WERI-Rb-1 (cell line): ENCODE results near the gene CDC42EP2.

Source experiments
- DNase-seq: peaks from one replicate; pipeline ENCODE4 v3.0.0-alpha.2; 2020
- H3K27ac ChIP-seq: fragments of 250-450 bp; sonication (Bioruptor Pico); 2 replicates; pipeline ENCODE4 v1.5.1; 2020; ENCODE audit warnings: mild to moderate bottlenecking, moderate library complexity
- H3K27me3 ChIP-seq: fragments of 250-450 bp; sonication (Bioruptor Pico); 2 replicates; pipeline ENCODE4 v1.5.1; 2021; ENCODE audit warnings: mild to moderate bottlenecking, low read depth, moderate library complexity; ENCODE audit not compliant: insufficient read depth, severe bottlenecking
- H3K36me3 ChIP-seq: fragments of 250-450 bp; sonication (Bioruptor Pico); 2 replicates; pipeline ENCODE4 v1.5.1; 2020; ENCODE audit warnings: mild to moderate bottlenecking, moderate library complexity
- H3K4me3 ChIP-seq: 2 replicates; pipeline ENCODE4 v1.5.1; 2011; ENCODE audit warnings: low read depth, mild to moderate bottlenecking, control low read depth, low read length
- H3K9me3 ChIP-seq: fragments of 250-450 bp; sonication (Bioruptor Pico); 2 replicates; pipeline ENCODE4 v1.5.1; 2021; ENCODE audit warnings: mild to moderate bottlenecking, moderate library complexity; ENCODE audit not compliant: severe bottlenecking
- TF ChIP-seq, protein P1 (sequence below): IDR thresholded peaks from 2 replicates; pipeline ENCODE4 v1.5.1; 2011; ENCODE audit warnings: low read depth, mild to moderate bottlenecking, control low read depth, inconsistent platforms, low read length

CDC42EP2 gene

DNA sequence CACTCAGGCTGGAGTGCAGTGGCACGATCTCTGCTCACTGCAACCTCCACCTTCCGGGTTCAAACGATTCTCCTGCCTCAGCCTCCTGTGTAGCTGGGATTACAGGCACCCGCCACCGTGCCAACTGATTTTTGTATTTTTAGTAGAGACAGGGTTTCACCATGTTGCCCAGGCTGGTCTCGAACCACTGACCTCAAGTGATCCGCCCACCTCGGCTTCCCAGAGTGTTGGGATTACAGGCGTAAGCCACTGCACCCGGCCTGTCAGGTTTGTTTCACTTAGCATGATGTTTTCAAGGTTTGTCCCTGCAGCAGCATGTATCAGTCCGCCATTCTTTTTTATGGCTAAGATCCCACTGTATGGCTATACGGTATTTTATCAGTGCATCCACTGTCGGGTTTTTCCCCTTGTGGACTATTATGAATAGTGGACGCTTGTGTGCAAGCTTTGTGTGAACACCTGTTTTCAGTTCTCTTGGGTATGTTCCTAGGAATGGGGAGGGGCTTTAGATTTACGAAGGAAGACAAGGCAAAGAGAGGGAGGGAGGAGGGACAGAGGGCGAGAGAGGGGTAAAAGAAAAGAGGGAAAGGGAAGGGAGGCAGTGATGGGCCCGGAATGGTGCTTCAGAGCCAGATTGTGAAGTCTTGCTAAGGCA, 13.9 kb upstream of the CDC42EP2 start:
- H3K36me3 ChIP-seq = peaks cover 49% of the 10 kb centered on the region
- DNase-seq = no peak

DNA sequence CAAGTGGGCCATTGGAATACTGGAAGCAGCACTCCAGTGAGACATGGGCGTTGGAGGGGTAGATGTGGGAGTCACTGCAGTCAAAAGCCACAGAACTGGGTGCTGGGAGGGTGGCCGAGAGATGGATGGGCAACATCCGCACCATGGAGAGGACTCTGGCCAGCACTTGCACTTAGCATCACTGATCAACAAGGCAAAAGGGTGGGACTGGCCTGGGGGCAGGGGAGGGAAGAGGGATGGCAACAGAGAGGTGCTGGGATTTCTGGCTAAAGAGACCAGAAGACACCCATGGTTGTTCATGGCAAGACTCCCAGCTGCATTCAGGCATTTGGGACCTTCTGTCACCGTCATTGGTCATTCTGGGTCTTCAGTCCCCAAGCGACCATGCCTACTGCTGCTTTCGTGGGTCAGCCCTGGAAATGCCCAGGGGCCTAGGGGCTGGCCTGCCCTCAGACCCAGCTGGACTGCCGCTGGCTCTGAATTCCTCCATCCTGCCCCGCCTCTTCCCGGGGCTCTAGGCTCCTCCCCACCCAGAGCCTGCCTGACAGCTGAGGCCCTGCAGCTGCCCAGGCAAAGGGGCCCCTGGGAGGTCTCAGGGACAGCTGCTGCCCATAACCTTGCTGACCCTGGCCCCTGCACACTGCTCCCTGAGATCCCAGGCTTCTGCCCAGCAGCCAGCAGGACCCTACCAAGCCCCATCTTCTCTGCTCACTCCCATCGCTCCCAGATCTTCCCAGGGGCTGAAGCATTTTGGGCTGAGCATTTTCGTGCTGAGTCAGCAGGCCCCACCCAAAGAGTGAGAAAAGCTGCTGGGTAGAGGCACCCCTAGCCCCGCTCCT, 13.0 kb upstream of the CDC42EP2 start:
- TF ChIP-seq, protein P1, sequence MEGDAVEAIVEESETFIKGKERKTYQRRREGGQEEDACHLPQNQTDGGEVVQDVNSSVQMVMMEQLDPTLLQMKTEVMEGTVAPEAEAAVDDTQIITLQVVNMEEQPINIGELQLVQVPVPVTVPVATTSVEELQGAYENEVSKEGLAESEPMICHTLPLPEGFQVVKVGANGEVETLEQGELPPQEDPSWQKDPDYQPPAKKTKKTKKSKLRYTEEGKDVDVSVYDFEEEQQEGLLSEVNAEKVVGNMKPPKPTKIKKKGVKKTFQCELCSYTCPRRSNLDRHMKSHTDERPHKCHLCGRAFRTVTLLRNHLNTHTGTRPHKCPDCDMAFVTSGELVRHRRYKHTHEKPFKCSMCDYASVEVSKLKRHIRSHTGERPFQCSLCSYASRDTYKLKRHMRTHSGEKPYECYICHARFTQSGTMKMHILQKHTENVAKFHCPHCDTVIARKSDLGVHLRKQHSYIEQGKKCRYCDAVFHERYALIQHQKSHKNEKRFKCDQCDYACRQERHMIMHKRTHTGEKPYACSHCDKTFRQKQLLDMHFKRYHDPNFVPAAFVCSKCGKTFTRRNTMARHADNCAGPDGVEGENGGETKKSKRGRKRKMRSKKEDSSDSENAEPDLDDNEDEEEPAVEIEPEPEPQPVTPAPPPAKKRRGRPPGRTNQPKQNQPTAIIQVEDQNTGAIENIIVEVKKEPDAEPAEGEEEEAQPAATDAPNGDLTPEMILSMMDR = no peak
- Histone ChIP-seq H3K36me3 (peaks cover 42% of the 10 kb centered on the region), H3K4me3 (no peak overlapping the region), H3K9me3 (no peaks in the 10 kb centered on the region), H3K27me3 (no peaks in the 10 kb centered on the region), H3K27ac (no peak overlapping the region)
- DNase-seq = no peak

More for the DNA sequence above, 13.9 kb upstream of the CDC42EP2 start:
- Histone ChIP-seq H3K27ac (no peak overlapping the region; the same call in 1 of the 2 replicates), H3K27me3 (no peaks in the 10 kb centered on the region), H3K9me3 (no peaks in the 10 kb centered on the region), H3K4me3 (no peak overlapping the region)
- TF ChIP-seq, protein P1 = no peak

DNA sequence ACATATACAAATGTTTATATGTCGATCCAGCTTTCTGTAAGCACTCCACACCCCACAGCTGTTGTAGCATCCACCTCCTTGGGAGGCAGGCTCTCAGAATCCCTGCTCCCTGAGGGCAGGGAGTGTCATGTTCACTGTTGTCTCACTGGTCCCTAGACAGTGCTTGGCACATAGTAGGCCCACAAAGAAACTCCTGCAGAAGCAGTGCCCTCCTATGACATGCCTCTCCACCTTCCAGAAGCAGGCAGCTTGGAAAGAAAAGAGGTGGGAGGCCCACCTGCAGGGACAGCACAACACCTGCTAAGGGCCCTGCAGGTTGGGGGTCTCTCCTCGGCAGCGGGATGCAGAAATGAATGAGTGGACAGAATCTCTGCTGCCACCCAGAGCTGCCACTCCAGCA, 11.1 kb upstream of the CDC42EP2 start:
- H3K36me3 ChIP-seq = peaks cover 29% of the 10 kb centered on the region
- no peak overlapping the region for H3K27ac ChIP-seq
- no peak for DNase-seq
- no peaks in the 10 kb centered on the region for H3K9me3 ChIP-seq
- TF ChIP-seq, protein P1 = no peak
- H3K27me3 ChIP-seq = no peaks in the 10 kb centered on the region
- H3K4me3 ChIP-seq = no peak overlapping the region

DNA sequence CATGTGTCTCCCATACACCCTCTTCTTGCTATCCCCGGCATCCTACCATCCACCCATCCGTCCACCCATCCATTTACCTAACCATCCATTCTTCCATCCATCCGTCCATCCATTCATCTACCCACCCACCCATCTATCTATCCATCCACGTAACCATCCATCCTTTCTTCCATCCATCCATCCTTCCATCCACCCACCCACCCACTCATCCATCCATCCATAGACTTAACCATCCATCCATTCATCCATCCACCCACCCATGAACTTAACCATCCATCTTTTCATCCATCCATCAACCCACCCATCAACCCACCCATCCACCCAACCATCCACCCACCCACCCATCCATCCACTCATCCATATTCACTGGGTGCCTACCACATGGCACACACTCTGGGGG, 10.6 kb upstream of the CDC42EP2 start:
- TF ChIP-seq, protein P1 = no peak
- Histone ChIP-seq H3K4me3 (no peak overlapping the region), H3K36me3 (peaks cover 29% of the 10 kb centered on the region), H3K27me3 (no peaks in the 10 kb centered on the region), H3K27ac (no peak overlapping the region), H3K9me3 (no peaks in the 10 kb centered on the region)
- DNase-seq = no peak

DNA sequence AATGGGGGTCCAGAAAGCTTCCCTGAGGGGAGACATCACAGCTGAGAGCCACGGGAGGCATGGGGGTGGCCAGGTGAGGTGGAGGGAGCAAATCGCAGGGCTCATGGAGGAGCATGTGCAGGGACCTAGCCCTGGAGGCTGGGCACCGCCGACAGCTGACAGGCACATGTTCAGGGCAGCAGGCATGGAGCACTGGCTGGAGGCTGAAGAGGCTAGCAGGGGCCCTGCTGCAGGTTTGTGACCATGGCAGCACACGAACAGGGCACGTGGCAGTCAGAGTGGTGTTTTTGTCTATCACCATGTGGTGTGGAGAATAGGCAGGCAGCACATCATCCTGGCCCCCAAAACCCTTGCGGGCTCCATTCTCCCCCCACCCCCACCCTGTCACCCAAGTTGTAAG, 10.1 kb upstream of the CDC42EP2 start:
- Histone ChIP-seq H3K27ac (no peak overlapping the region), H3K9me3 (no peaks in the 10 kb centered on the region), H3K36me3 (peaks cover 29% of the 10 kb centered on the region), H3K4me3 (no peak overlapping the region), H3K27me3 (no peaks in the 10 kb centered on the region)
- no peak for DNase-seq
- TF ChIP-seq, protein P1 = no peak
